Choroid plexus epithelial cell (primary cell): Measurements from ENCODE around the gene SLC25A42.
A peak's percentile ranks its signal among the peaks of the same experiment; 100 is the strongest.
"Not testable (repeated sequence)": the region's sequence is repeated elsewhere in the genome, so short reads cannot be mapped to it uniquely, and the experiment has no call there.

ENCODE experiments used
- DNase-seq: peaks from one replicate; pipeline ENCODE4 v3.0.0-alpha.2; 2010; ENCODE audit warnings: low read depth
- H3K4me3 ChIP-seq: 2 replicates; pipeline ENCODE4 v1.5.1; 2011; ENCODE audit warnings: low read depth, mild to moderate bottlenecking, control low read depth, low read length, moderate library complexity
- CTCF ChIP-seq: conservative IDR thresholded peaks from 2 replicates; pipeline ENCODE4 v1.5.1; 2011; ENCODE audit warnings: low read depth, mild to moderate bottlenecking, control low read depth, inconsistent platforms, low read length, moderate library complexity

Gene SLC25A42

DNA sequence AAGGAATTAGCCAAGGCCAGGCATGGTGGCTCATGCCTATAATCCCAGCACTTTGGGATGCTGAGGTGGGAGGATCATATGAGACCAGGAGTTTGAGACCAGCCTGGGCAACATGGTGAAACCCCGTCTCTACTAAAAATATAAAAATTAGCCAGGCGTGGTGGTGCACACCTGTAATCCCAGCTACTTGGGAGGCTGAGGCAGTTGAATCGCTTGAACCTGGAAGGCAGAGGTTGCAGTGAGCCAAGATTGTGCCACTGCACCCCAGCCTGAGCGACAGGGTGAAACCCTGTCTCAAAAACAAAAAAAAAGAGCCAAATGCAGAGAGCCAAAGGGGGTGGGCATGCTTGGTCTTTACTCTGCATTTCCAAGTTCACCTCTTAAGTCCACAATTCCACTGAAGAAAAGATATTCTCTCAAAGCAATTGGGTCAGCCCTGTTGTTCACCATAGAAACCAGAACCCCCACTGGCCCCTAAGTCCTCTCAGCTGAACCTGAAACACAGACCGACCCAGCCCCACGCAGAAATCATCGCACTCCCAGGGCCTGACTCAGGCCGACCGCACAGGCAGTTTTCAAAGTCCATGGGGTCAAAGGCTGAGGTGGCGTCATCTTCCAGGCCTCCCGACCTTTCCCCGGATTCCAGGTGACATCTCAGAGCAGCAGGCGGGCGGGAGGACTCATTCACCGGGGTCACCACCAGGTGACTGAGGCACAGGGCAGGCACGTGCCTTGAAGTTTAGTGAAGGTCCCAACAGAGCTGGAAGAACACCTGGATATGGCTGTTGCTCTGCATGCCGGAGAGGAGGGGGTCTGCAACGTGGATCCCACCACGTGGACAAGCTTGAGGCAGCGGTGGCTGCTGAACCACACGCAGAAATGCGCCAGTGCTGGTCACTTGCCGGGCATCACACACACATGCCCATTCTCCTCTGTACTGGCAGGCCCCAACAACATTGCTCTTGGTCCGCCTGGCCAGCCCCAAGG is 33.1 kb downstream of the SLC25A42 start:
- no peak overlapping the region for H3K4me3 ChIP-seq
- TF ChIP-seq CTCF: no peak
- DNase-seq: no peak

DNA sequence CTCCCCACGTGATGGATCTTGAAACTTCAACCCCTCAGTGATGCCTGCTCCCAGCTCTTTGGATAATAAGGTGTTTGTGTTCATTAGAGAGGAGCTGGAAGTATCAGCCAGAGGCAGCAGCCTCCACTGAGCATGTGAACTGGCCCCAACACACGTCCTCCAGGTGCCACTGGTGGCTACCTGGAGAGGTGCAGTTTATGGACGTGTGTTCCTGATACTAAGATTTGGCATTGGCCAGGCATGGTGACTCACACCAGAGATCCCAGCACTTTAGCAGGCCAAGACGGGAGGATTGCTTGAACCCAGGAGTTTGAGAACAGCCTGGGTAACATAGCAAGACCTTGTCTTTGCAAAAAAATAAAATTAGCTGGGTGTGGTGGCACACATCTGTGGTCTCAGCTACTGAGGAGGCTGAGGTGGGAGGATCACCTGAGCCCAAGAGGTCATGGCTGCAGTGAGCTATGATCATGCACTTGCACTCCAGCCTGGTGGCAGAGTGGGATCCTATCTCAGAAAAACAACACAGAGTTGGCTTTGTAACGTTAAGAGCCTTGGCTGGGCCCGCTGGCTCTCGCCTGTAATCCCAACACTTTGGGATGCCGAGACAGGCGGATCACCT is 34.4 kb downstream of the SLC25A42 start:
- DNase-seq: no peak
- TF ChIP-seq CTCF: no peak
- H3K4me3 ChIP-seq: no peak overlapping the region

DNA sequence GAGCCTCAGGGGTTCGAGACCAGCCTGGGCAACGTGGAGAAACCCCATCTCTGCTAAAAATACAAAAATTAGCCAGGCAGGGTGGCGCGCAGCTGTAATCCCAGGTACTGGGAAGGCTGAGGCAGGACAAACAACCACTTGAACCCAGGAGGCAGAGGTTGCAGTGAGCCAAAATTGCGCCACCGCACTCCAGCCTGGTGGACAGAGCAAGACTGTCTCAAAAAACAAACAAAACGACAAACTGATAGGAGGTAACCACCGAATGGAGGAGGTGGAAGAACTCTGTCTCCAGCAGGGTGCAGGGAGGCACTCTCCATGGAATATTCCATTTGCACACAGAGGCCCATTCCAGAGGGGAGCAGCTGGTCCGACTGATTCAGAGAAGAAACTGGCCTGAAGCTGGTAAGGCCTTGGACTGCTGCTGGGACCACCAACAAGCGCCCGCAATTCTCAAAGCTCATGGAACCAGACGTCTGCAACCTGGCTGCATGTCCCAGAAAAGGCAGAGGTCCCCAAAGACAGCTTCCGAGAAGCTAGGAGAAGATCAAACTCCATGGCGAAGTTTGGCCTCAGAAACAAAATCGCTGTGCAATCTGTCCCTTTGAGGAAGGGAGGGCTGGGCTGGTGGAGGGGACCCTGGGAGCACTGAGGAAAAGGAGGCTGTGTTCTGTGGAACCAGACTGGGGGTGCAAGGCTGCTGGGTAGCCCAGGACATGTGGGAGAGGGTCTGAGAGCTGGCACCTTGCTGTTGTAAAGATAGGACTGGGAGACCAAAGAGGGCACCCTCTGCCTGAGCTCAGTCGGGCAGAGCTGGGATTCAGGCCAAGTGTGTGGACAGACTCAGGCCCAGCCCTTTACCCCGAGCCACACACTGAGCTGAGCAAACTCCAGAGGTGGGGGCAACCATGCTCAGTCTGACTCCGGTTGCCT is 35.2 kb downstream of the SLC25A42 start:
- no peak for TF ChIP-seq CTCF
- no peak for DNase-seq
- no peak overlapping the region for H3K4me3 ChIP-seq

GRCh38 chr19:19101540-19101939 is 37.7 kb downstream of the SLC25A42 start:
- no peak overlapping the region for H3K4me3 ChIP-seq
- no peak for DNase-seq
- no peak for TF ChIP-seq CTCF

GRCh38 chr19:19102566-19102965 is 38.8 kb downstream of the SLC25A42 start:
- not testable (repeated sequence) for H3K4me3 ChIP-seq, DNase-seq

DNA sequence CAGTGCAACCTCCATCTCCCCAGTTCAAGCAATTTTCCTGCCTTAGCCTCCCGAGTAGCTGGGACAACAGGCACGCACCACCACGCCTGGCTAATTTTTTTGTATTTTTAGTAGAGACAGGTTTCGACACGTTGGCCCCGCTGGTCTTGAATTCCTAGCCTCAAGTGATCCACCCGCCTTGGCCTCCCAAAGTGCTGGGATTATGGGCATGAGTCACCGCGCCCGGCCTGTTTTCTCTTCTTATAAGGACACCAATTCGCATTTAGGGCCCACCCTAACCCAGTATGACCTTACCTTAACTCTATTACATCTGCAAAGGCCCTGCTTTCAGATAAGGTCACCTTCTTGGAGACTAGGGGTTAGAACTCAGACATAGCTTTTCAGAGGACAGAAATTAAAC is 39.4 kb downstream of the SLC25A42 start:
- no peak for DNase-seq
- no peak for TF ChIP-seq CTCF
- no peak overlapping the region for H3K4me3 ChIP-seq

DNA sequence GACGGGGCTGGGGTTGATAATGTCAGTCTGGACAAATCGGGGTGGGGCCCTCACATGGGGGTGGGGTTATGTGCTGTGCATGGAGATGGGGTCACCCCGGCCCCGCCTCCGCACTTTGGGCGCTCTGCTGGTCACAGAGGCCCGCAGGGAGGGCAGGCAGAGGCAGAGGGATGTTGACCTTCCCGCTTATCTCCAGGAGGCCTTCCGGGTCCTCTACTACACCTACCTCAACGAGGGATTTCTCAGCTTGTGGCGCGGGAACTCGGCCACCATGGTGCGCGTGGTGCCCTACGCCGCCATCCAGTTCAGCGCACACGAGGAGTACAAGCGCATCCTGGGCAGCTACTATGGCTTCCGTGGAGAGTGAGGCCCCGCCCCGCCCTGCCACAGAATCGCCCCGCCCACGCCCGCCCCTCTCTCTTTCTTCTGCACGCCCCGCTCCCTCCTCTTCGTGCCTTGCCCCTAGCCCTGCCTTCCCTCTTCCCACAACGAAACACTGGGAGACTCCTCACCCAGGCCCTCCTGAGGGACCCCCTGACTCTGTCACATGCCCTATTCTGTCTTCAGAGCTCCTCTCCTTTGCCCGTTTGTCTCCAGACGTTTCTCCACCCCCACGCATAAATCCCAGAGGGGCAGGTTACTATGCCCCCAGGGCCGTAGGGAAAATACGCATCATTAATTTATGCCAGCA is 41.7 kb downstream of the SLC25A42 start:
- H3K4me3 ChIP-seq: peak overlapping the region; percentile 54
- no peak for TF ChIP-seq CTCF
- DNase-seq: peak; percentile 69
